HepG2 (cell line): Measurements from ENCODE around the gene PMAIP1.

ENCODE experiments used
- NR2C2 ChIP-seq: sonication (generic); formaldehyde crosslinking; IDR thresholded peaks from 2 replicates; pipeline ENCODE4 v1.4.0; 2020; ENCODE audit warnings: missing genetic modification reagents, mild to moderate bottlenecking, moderate library complexity, borderline replicate concordance
- ZFY ChIP-seq: sonication (generic); formaldehyde crosslinking; IDR thresholded peaks from 2 replicates; pipeline ENCODE4 v1.4.0; 2020; ENCODE audit warnings: missing genetic modification reagents
- ZNF362 ChIP-seq: sonication (generic); formaldehyde crosslinking; IDR thresholded peaks from 2 replicates; pipeline ENCODE4 v1.4.0; 2020; ENCODE audit warnings: missing genetic modification reagents, mild to moderate bottlenecking, borderline replicate concordance

GRCh38 chr18:59871711-59872362, 28.0 kb upstream of the PMAIP1 start:
- TF ChIP-seq NR2C2 (CRISPR knock-in tag) = no peak
- TF ChIP-seq ZFY (CRISPR knock-in tag) = no peak
- TF ChIP-seq ZNF362 (CRISPR knock-in tag) = no peak
